H1 (cell line): ENCODE data around the gene CHN2. TPM values are rescaled to one million over a fixed set of nuclear protein-coding genes. Genes with fewer than 3 reads are reported as not detected.

ENCODE experiments used
- CTCF ChIA-PET: fragments of 300-600 bp; sonication (Branson Sonifier 250); formaldehyde crosslinking; loops from one replicate; lab custom pipeline; 2021; ENCODE audit not compliant: partially characterized antibody; lab: Charles Lee
- POLR2A ChIA-PET: fragments of 300-600 bp; sonication (Branson Sonifier 250); formaldehyde crosslinking; loops from one replicate; lab custom pipeline; 2021; ENCODE audit warnings: inconsistent platforms; ENCODE audit not compliant: partially characterized antibody; lab: Charles Lee
- DNase-seq, 2 experiments: peaks; one replicate each; pipeline versions ENCODE4 v3.0.0 to v3.0.0-alpha.2; 2010 to 2022; ENCODE audit warnings: low spot score in 2 of 2, low read depth in 1 of 2, mixed read lengths in 1 of 2
- FAIRE-seq: peaks from 2 replicates; lab custom pipeline; 2011; peaks lifted over from hg19 to GRCh38; lab: Jason Lieb, UNC
- H2AFZ ChIP-seq: 2 replicates; pipeline ENCODE4 v1.8.1; 2012; ENCODE audit warnings: low read length, inconsistent platforms
- H2AK5ac ChIP-seq: 2 replicates; pipeline ENCODE4 v1.6.1; 2013; ENCODE audit warnings: low read depth, low read length
- H2BK120ac ChIP-seq: replicated peaks from 2 replicates; pipeline ENCODE3; 2013; ENCODE audit warnings: low read depth, low read length, inconsistent platforms
- H2BK12ac ChIP-seq: 2 replicates; pipeline ENCODE4 v1.6.1; 2013; ENCODE audit warnings: low read depth, low read length
- H2BK15ac ChIP-seq: 2 replicates; pipeline ENCODE4 v1.6.1; 2013; ENCODE audit warnings: low read length
- H2BK20ac ChIP-seq: 2 replicates; pipeline ENCODE4 v1.6.1; 2013; ENCODE audit warnings: low read length
- H2BK5ac ChIP-seq: 2 replicates; pipeline ENCODE4 v1.6.1; 2013; ENCODE audit warnings: low read depth, low read length
- H3K14ac ChIP-seq: 2 replicates; pipeline ENCODE4 v1.6.1; 2013; ENCODE audit warnings: inconsistent platforms; ENCODE audit not compliant: insufficient read length
- H3K18ac ChIP-seq: 2 replicates; pipeline ENCODE4 v1.6.1; 2013; ENCODE audit warnings: low read length; ENCODE audit errors: extremely low read depth
- H3K23ac ChIP-seq: 2 replicates; pipeline ENCODE4 v1.6.1; 2013; ENCODE audit warnings: inconsistent platforms; ENCODE audit not compliant: insufficient read length
- H3K23me2 ChIP-seq: 2 replicates; pipeline ENCODE4 v1.6.1; 2013; ENCODE audit warnings: low read depth, low read length
- H3K27ac ChIP-seq: 2 replicates; pipeline ENCODE4 v1.6.1; 2011; ENCODE audit warnings: low read depth, low read length, inconsistent platforms
- H3K27me3 ChIP-seq, 4 experiments: replicated peaks in 1 of 4; 1 replicate in 1 of 4; 2 replicates in 3 of 4; pipeline versions ENCODE4 v1.6.1 to v1.8.1; 2011 to 2013; ENCODE audit warnings: low read length in 3 of 4, mild to moderate bottlenecking in 3 of 4, inconsistent platforms in 2 of 4, mixed read lengths in 2 of 4, moderate library complexity in 1 of 4; ENCODE audit not compliant: control insufficient read depth in 3 of 4, insufficient read depth in 3 of 4; ENCODE audit errors: extremely low read depth in 1 of 4
- H3K36me3 ChIP-seq, 4 experiments: 2 replicates each; pipeline versions ENCODE4 v1.6.1 to v1.8.1; 2011 to 2013; ENCODE audit warnings: mild to moderate bottlenecking in 4 of 4, low read length in 3 of 4, moderate library complexity in 2 of 4, control low read depth in 1 of 4, inconsistent platforms in 1 of 4; ENCODE audit not compliant: insufficient read depth in 4 of 4, control insufficient read depth in 2 of 4
- H3K4ac ChIP-seq: replicated peaks from 2 replicates; pipeline ENCODE3; 2013; ENCODE audit warnings: low read length, low read depth, mixed read lengths, inconsistent platforms; ENCODE audit not compliant: insufficient read length
- H3K4me1 ChIP-seq, 4 experiments: replicated peaks in 1 of 4; 1 replicate in 1 of 4; 2 replicates in 3 of 4; pipeline versions ENCODE4 v1.6.1 to v1.8.1; 2011 to 2013; ENCODE audit warnings: low read length in 3 of 4, inconsistent platforms in 2 of 4, mixed read lengths in 1 of 4; ENCODE audit not compliant: insufficient read depth in 4 of 4, control insufficient read depth in 3 of 4
- H3K4me2 ChIP-seq, 2 experiments: 2 replicates each; pipeline versions ENCODE4 v1.6.1 to v1.8.1; 2011 to 2013; ENCODE audit warnings: low read depth in 2 of 2, low read length in 2 of 2, control low read depth in 1 of 2, inconsistent platforms in 1 of 2, mild to moderate bottlenecking in 1 of 2; ENCODE audit not compliant: insufficient read depth in 1 of 2
- H3K4me3 ChIP-seq, 4 experiments: fragments of 200-600, 300-600 bp in 1 of 4; sonication (generic), shearing (Covaris generic), sonication (Bioruptor Twin) in 1 of 4; 2 replicates each; pipeline versions ENCODE4 v1.5.1 to v1.8.1; 2011 to 2016; ENCODE audit warnings: low read length in 4 of 4, low read depth in 3 of 4, control low read depth in 2 of 4, inconsistent platforms in 2 of 4, mild to moderate bottlenecking in 2 of 4, mixed read lengths in 1 of 4, moderate library complexity in 1 of 4; ENCODE audit not compliant: insufficient read depth in 2 of 4; ENCODE audit errors: extremely low read depth in 1 of 4
- H3K56ac ChIP-seq: replicated peaks from 2 replicates; pipeline ENCODE3; 2013; ENCODE audit warnings: low read depth, mild to moderate bottlenecking, mixed read lengths, low read length, inconsistent platforms; ENCODE audit not compliant: insufficient read length
- H3K79me1 ChIP-seq: 2 replicates; pipeline ENCODE4 v1.6.1; 2013; ENCODE audit warnings: low read depth, low read length, control low read depth
- H3K79me2 ChIP-seq, 2 experiments: 2 replicates each; pipeline versions ENCODE4 v1.6.1 to v1.8.1; 2012 to 2013; ENCODE audit warnings: low read length in 2 of 2, mild to moderate bottlenecking in 2 of 2, inconsistent platforms in 1 of 2; ENCODE audit not compliant: insufficient read depth in 2 of 2, control insufficient read depth in 1 of 2
- H3K9ac ChIP-seq, 4 experiments: replicated peaks in 1 of 4; 1 replicate in 1 of 4; 2 replicates in 3 of 4; pipeline versions ENCODE4 v1.6.1 to v1.8.1; 2011 to 2013; ENCODE audit warnings: low read depth in 3 of 4, low read length in 3 of 4, control low read depth in 2 of 4, mild to moderate bottlenecking in 2 of 4, moderate library complexity in 2 of 4, inconsistent platforms in 1 of 4; ENCODE audit errors: extremely low read depth in 1 of 4
- H3K9me3 ChIP-seq, 2 experiments: 2 replicates each; pipeline versions ENCODE4 v1.6.1 to v1.8.1; 2012 to 2013; ENCODE audit warnings: mild to moderate bottlenecking in 2 of 2, moderate library complexity in 2 of 2, control low read depth in 1 of 2, inconsistent platforms in 1 of 2, low read depth in 1 of 2, low read length in 1 of 2, mixed read lengths in 1 of 2; ENCODE audit not compliant: insufficient read depth in 2 of 2
- H4K20me1 ChIP-seq, 2 experiments: replicated peaks in 1 of 2; 2 replicates each; pipeline versions ENCODE3 to v1.8.1; 2011 to 2013; ENCODE audit warnings: inconsistent platforms in 2 of 2, low read length in 2 of 2, mild to moderate bottlenecking in 1 of 2; ENCODE audit not compliant: insufficient read depth in 2 of 2, control insufficient read depth in 1 of 2
- H4K5ac ChIP-seq: 2 replicates; pipeline ENCODE4 v1.6.1; 2013; ENCODE audit warnings: low read length, low read depth, mixed read lengths, inconsistent platforms; ENCODE audit not compliant: insufficient read length
- H4K8ac ChIP-seq: 2 replicates; pipeline ENCODE4 v1.8.0; 2013; ENCODE audit warnings: mild to moderate bottlenecking, moderate library complexity, low read length, inconsistent platforms; ENCODE audit not compliant: insufficient read depth; ENCODE audit errors: extremely low read depth
- H4K91ac ChIP-seq: replicated peaks from 2 replicates; pipeline ENCODE3; 2013; ENCODE audit warnings: low read length, mixed read lengths, inconsistent platforms; ENCODE audit not compliant: insufficient read length
- CHD2 ChIP-seq: IDR thresholded peaks from 2 replicates; pipeline ENCODE4 v1.6.1; 2012; ENCODE audit warnings: low read length, improper control_type of control experiment
- EGR1 ChIP-seq: IDR thresholded peaks from 2 replicates; pipeline ENCODE4 v1.6.1; 2011; ENCODE audit warnings: low read depth, low read length, borderline replicate concordance
- EP300 ChIP-seq, 2 experiments: IDR thresholded peaks; 1 replicate in 1 of 2; 2 replicates in 1 of 2; pipeline ENCODE4 v1.6.1; 2011 to 2012; ENCODE audit warnings: low read depth in 2 of 2, low read length in 2 of 2, mild to moderate bottlenecking in 2 of 2, borderline replicate concordance in 1 of 2, inconsistent platforms in 1 of 2, moderate library complexity in 1 of 2
- JUN ChIP-seq: IDR thresholded peaks from 2 replicates; pipeline ENCODE4 v1.6.1; 2011; ENCODE audit warnings: low read depth, mild to moderate bottlenecking, improper control_type of control experiment, low read length
- KDM4A ChIP-seq: IDR thresholded peaks from one replicate; pipeline ENCODE4 v1.7.1; 2012; ENCODE audit warnings: low read depth, mild to moderate bottlenecking, moderate library complexity, low read length, inconsistent platforms; ENCODE audit not compliant: severe bottlenecking
- MAFK ChIP-seq: IDR thresholded peaks from 2 replicates; pipeline ENCODE4 v1.6.1; 2012; ENCODE audit warnings: low read depth, mild to moderate bottlenecking, improper control_type of control experiment, low read length
- NRF1 ChIP-seq: IDR thresholded peaks from 2 replicates; pipeline ENCODE4 v1.6.1; 2011; ENCODE audit warnings: mild to moderate bottlenecking, low read depth, low read length, improper control_type of control experiment
- RBBP5 ChIP-seq: IDR thresholded peaks from 2 replicates; pipeline ENCODE4 v1.7.1; 2012; ENCODE audit warnings: low read depth, mild to moderate bottlenecking, inconsistent platforms, low read length, moderate library complexity, borderline replicate concordance
- SIRT6 ChIP-seq: IDR thresholded peaks from one replicate; pipeline ENCODE4 v1.7.1; 2012; ENCODE audit warnings: low read length, inconsistent platforms
- SRF ChIP-seq: IDR thresholded peaks from 2 replicates; pipeline ENCODE4 v1.6.1; 2011; ENCODE audit warnings: mild to moderate bottlenecking, low read depth, low read length, moderate library complexity
- SUZ12 ChIP-seq: fragments of 200-600 bp; sonication (generic); IDR thresholded peaks from 2 replicates; pipeline ENCODE4 v1.6.1; 2012; ENCODE audit warnings: mild to moderate bottlenecking, inconsistent platforms, low read length, moderate library complexity, mixed read lengths
- WGBS, 2 experiments: shearing (Covaris generic) in 1 of 2; methylation state at CpG; one replicate each; pipeline versions ENCODE4 v1.1.6 to v1.1.7; 2013 to 2015; ENCODE audit warnings: low lambda C conversion rate in 2 of 2, mixed read lengths in 2 of 2, inconsistent platforms in 1 of 2, low coverage in 1 of 2, missing lambda C conversion rate in 1 of 2; ENCODE audit not compliant: insufficient replicate concordance in 2 of 2, insufficient coverage in 1 of 2, insufficient read length in 1 of 2; ENCODE audit errors: extremely low coverage in 1 of 2, missing lambda C conversion rate in 1 of 2; 5-methylcytosine and 5-hydroxymethylcytosine counted together
- polyA plus RNA-seq, 7 experiments: library from polyadenylated mRNA; depleted of rRNA in 3 of 7; stranded (reverse) in 5 of 7; unstranded in 2 of 7; fragments of >200 nt in 5 of 7; fragments of 200-250 nt in 2 of 7; gene quantifications; 1 replicate in 5 of 7; 2 replicates in 1 of 7; 4 replicates in 1 of 7; pipeline versions ENCODE4 v1.2.1 to v1.2.3, GENCODE V29; 2011 to 2013; ENCODE audit warnings: missing spikeins in 2 of 7, mixed read lengths in 2 of 7
- total RNA-seq: library from RNA; stranded (reverse); fragmentation: NEBNext Ultra II Directional; extraction: Animal tissue kit (Norgen Biotek cat#: 25700); gene quantifications from 2 replicates; pipeline ENCODE4 v1.2.1, GENCODE V29; 2021
- TF ChIP-seq, protein P1 (sequence below): IDR thresholded peaks from 2 replicates; pipeline ENCODE4 v1.6.1; 2011; ENCODE audit warnings: low read depth, mild to moderate bottlenecking, low read length; ENCODE audit not compliant: insufficient read depth

The CHN2 gene
- total and polyA plus RNA-seq, 2 of the 8 experiments (the other 6 are each of a cell fraction or from before 2014, with no cell fraction given) = 2.9 to 4.8 TPM

DNA sequence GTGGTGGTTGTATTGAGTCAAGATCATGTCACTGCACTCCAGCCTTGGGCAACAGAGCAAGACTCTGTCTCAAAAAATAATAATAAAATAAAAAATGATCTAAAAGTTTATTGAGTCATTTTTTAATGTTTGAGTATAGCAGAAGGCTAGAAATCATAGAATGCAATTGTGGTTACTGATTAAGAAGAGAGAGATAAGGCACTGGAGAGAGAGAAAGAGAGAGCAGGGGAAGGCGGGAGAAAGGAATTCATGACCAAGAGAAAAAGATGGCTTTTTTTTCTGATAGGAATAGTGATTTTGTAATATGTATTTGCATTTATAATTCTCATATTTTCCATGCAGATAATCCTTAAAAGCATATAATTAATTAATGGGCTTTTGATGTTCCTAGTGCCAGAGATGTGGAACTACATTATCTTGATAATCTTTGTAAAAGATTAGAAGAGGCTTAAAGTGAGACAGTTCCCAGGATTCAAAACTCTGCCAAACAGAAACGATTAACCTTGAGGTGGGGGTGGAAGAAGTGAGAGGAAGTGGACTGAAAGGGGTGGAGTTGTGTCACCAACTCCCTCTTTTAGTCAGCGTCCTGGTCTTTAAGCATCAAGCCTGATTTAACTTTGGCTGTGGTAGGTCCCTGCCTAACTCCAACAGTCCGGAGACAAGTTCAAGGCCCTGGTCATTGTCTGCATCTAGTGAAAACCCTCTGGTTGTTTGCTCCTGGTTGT lies 76.2 kb downstream of the CHN2 start:
- no peak overlapping the region for H3K56ac ChIP-seq
- H3K79me1 ChIP-seq = no peaks in the 10 kb centered on the region
- FAIRE-seq (no peak), DNase-seq (no peak)
- 65% methylated on average over 4 of the region's 4 CpGs; no CpG with 5 or more reads in 1 of the 2 experiments for WGBS, 2 experiments
- H3K27me3 ChIP-seq = no peaks in the 10 kb centered on the region
- H2BK20ac ChIP-seq = no peak overlapping the region
- H3K23me2 ChIP-seq = no peaks in the 10 kb centered on the region
- no peak for TF ChIP-seq EGR1
- TF ChIP-seq SUZ12 = no peak
- TF ChIP-seq MAFK = no peak
- no peak for TF ChIP-seq SIRT6
- no peak for TF ChIP-seq JUN
- TF ChIP-seq, protein P1, sequence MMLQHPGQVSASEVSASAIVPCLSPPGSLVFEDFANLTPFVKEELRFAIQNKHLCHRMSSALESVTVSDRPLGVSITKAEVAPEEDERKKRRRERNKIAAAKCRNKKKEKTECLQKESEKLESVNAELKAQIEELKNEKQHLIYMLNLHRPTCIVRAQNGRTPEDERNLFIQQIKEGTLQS = no peak
- TF ChIP-seq CHD2 = no peak
- TF ChIP-seq NRF1 = no peak
- TF ChIP-seq SRF = no peak
- no peak for TF ChIP-seq EP300 (IDR thresholded peaks at IDR 0.05; ENCODE audit: borderline replicate concordance in 1 of 2, low read depth in 2 of 2, low read length in 2 of 2)
- TF ChIP-seq RBBP5 = no peak
- no peak for TF ChIP-seq KDM4A
- no peaks in the 10 kb centered on the region for H3K9me3 ChIP-seq
- H3K79me2 ChIP-seq = no peaks in the 10 kb centered on the region
- H2BK5ac ChIP-seq = no peak overlapping the region
- no peak overlapping the region for H3K23ac ChIP-seq
- no peak overlapping the region for H2AK5ac ChIP-seq
- no peak overlapping the region for H3K18ac ChIP-seq
- H3K36me3 ChIP-seq = no peaks in the 10 kb centered on the region
- no peak overlapping the region for H2BK15ac ChIP-seq
- no peak overlapping the region for H3K9ac ChIP-seq
- H3K27ac ChIP-seq = no peak overlapping the region
- H4K20me1 ChIP-seq = no peaks in the 10 kb centered on the region
- H2BK12ac ChIP-seq = no peak overlapping the region
- CTCF ChIA-PET = no interaction called here
- H3K14ac ChIP-seq = no peak overlapping the region
- H4K91ac ChIP-seq = no peak overlapping the region
- POLR2A ChIA-PET = no interaction called here
- H2AFZ ChIP-seq = peak overlapping the region; percentile 34; the same call in 1 of the 2 replicates
- peaks cover 2 to 8% (median 6%) of the 10 kb centered on the region in 4 experiments; a peak in 5 of 7 replicates for H3K4me1 ChIP-seq
- H3K4me3 ChIP-seq = no peak overlapping the region
- H2BK120ac ChIP-seq = no peak overlapping the region
- no peak overlapping the region for H4K8ac ChIP-seq
- no peak overlapping the region for H4K5ac ChIP-seq
- no peak overlapping the region for H3K4ac ChIP-seq
- no peak overlapping the region for H3K4me2 ChIP-seq
